Right lobe of liver (tissue), 6 donors: Measurements from ENCODE around the gene PNPT1. TPM values are rescaled to one million over a fixed set of nuclear protein-coding genes. Genes with fewer than 3 reads are reported as not detected.
"Not testable (repeated sequence)": the region's sequence is repeated elsewhere in the genome, so short reads cannot be mapped to it uniquely, and the experiment has no call there.

ENCODE experiments used
- ATAC-seq, 4 donors: fragments of 200-7000 bp; cut with Tn5 transposase; one replicate each; pipeline ENCODE4 v1.9.1; 2020; ENCODE audit warnings: mild to moderate bottlenecking in 4 of 4, moderate library complexity in 4 of 4
- DNase-seq, 3 donors: peaks; one replicate each; pipeline ENCODE4 v3.0.0-alpha.2; 2020
- H3K27ac ChIP-seq, 3 donors: fragments of 200-600 bp; one replicate each; pipeline ENCODE4 v1.8.0; 2022
- H3K27me3 ChIP-seq, 2 donors: fragments of 200-600 bp; one replicate each; pipeline ENCODE4 v1.8.0; 2022
- H3K36me3 ChIP-seq, 4 donors: fragments of 200-600 bp; sonication (generic) in 1 of 4; one replicate each; pipeline versions ENCODE4 v1.5.1 to v1.8.0; 2017 to 2022; ENCODE audit warnings: control low read depth in 1 of 4
- H3K4me1 ChIP-seq, 4 donors: fragments of 200-600 bp; sonication (generic) in 1 of 4; one replicate each; pipeline versions ENCODE4 v1.5.1 to v1.8.0; 2017 to 2022; ENCODE audit warnings: control low read depth in 1 of 4
- H3K4me3 ChIP-seq, 3 donors: fragments of 200-600 bp; one replicate each; pipeline ENCODE4 v1.8.0; 2022
- H3K9me3 ChIP-seq, 4 donors: fragments of 200-600 bp; sonication (generic) in 1 of 4; one replicate each; pipeline versions ENCODE4 v1.5.1 to v1.8.0; 2017 to 2022; ENCODE audit warnings: control low read depth in 1 of 4
- CTCF ChIP-seq, 4 donors: fragments of 200-600 bp in 3 of 4; fragments of 450-650 bp in 1 of 4; IDR thresholded peaks; one replicate each; pipeline versions ENCODE4 v1.5.1 to v1.8.0; 2016 to 2022; ENCODE audit warnings: antibody characterized with exemption in 4 of 4, mild to moderate bottlenecking in 2 of 4
- POLR2A ChIP-seq: fragments of 450-650 bp; IDR thresholded peaks from one replicate; pipeline ENCODE4 v1.6.1; 2017; ENCODE audit warnings: antibody characterized with exemption, mild to moderate bottlenecking
- WGBS: methylation state at CpG from one replicate; pipeline ENCODE4 v1.1.6; 2018; ENCODE audit warnings: low coverage, low lambda C conversion rate; ENCODE audit not compliant: insufficient coverage; ENCODE audit errors: missing lambda C conversion rate; 5-methylcytosine and 5-hydroxymethylcytosine counted together
- intact Hi-C, 2 donors: fragments of 100-400 bp; cut with DNase I; formaldehyde crosslinking; loops; one replicate each; pipeline versions ENCODE4 v1.11.2 to v1.14.1; 2022
- long read RNA-seq: library from polyadenylated mRNA; unstranded; transcript quantifications from one replicate; pipeline ENCODE4 v2.0.0, GENCODE V29; 2019
- total RNA-seq, 6 experiments: library from RNA; depleted of rRNA in 2 of 6; stranded (reverse); fragments of >200 nt in 2 of 6; fragmentation: NEBNext Ultra II Directional in 3 of 6; extraction: Animal tissue kit (Norgen Biotek cat#: 25700) in 3 of 6; gene quantifications; one replicate each; pipeline versions ENCODE4 v1.1.0 to v1.2.4, GENCODE V29; 2016 to 2023
- donor health status: DM: no; HTN: yes; CAD: no.
- donor health status: DM: no; HTN: no; CAD: no.
- donor health status: DM: no; HTN: no; CAD: no.
- donor health status: DM: no; HTN: yes; CAD: no.
- donor health status: DM: no; HTN: yes; CAD: no.

The PNPT1 gene
- 10 to 100 TPM; 11.0 to 14.4 (median 13.0) TPM for total RNA-seq
- long read RNA-seq, full-length matches to known transcripts: 2 of 3 reads
- long read RNA-seq, partial matches to known transcripts: 1 of 3 reads
- long read RNA-seq, other reads (novel, unspliced or antisense): 0 of 3 reads

- TF ChIP-seq CTCF (IDR thresholded peaks at IDR 0.05) (no peak), POLR2A (peak; percentile 52)
- peak; percentile 93 to 96 (median 96) for DNase-seq
These were observed at the start of gene PNPT1 for GRCh38 chr2:55693181-55694125. Gene PNPT1, minus strand, starts transcription at chr2:55693844. Its CDS starts 21 bp downstream, at chr2:55693823.

GRCh38 chr2:55742996-55743395 is 49.4 kb upstream of the PNPT1 start:
- whole genome bisulfite sequencing: 61% methylated on average over 3 of the region's 3 CpGs
- no peak for ATAC-seq
- no peak for TF ChIP-seq CTCF (IDR thresholded peaks at IDR 0.05)
- no peak for TF ChIP-seq POLR2A

More at GRCh38 chr2:55693181-55694125, at the start of gene PNPT1:
- peaks cover 0 to 7% (median 0%) of the 10 kb centered on the region in 4 donors for H3K4me1 ChIP-seq
- H3K27ac ChIP-seq: peak within 1 kb of the TSS in 1 of 3 donors; percentile 11
- intact Hi-C loops: no loop called here
- no peaks in the 10 kb centered on the region for H3K27me3 ChIP-seq
- H3K4me3 ChIP-seq: peak within 1 kb of the TSS; percentile 64 to 96 (median 90)
- no peaks in the 10 kb centered on the region for H3K36me3 ChIP-seq
- peak; percentile 100 for ATAC-seq
- under 1% methylated on average over 46 of the region's 56 CpGs for WGBS
- no peaks in the 10 kb centered on the region for H3K9me3 ChIP-seq

GRCh38 chr2:55736019-55736536 is 42.4 kb upstream of the PNPT1 start:
- 93% methylated on average over 4 of the region's 5 CpGs for WGBS
- H3K36me3 ChIP-seq, H3K27me3 ChIP-seq, H3K27ac ChIP-seq, H3K9me3 ChIP-seq, ATAC-seq, intact Hi-C loops, DNase-seq, H3K4me1 ChIP-seq, H3K4me3 ChIP-seq: not testable (repeated sequence)

More at GRCh38 chr2:55742996-55743395, 49.4 kb upstream of the PNPT1 start:
- Histone ChIP-seq H3K4me3 (no peak overlapping the region), H3K27ac (no peak overlapping the region), H3K4me1 (no peaks in the 10 kb centered on the region), H3K9me3 (no peaks in the 10 kb centered on the region), H3K27me3 (no peaks in the 10 kb centered on the region), H3K36me3 (no peaks in the 10 kb centered on the region)
- intact Hi-C loops: no loop called here
- no peak for DNase-seq

GRCh38 chr2:55734726-55735125 is 41.1 kb upstream of the PNPT1 start:
- DNase-seq (no peak), ATAC-seq (no peak)
- intact Hi-C loops: no loop called here
- Histone ChIP-seq H3K9me3 (no peaks in the 10 kb centered on the region), H3K4me3 (no peak overlapping the region), H3K27me3 (no peaks in the 10 kb centered on the region), H3K36me3 (no peaks in the 10 kb centered on the region), H3K27ac (no peak overlapping the region), H3K4me1 (no peaks in the 10 kb centered on the region)
- 55% methylated on average over 1 of the region's 1 CpG for WGBS
- TF ChIP-seq POLR2A (no peak), CTCF (IDR thresholded peaks at IDR 0.05) (no peak)

- no peak overlapping the region for H3K27ac ChIP-seq
- TF ChIP-seq POLR2A: no peak
- TF ChIP-seq CTCF (IDR thresholded peaks at IDR 0.05): no peak
- no peaks in the 10 kb centered on the region for H3K36me3 ChIP-seq
- no peak for DNase-seq
- H3K4me1 ChIP-seq: no peaks in the 10 kb centered on the region
- no peak for ATAC-seq
- no peaks in the 10 kb centered on the region for H3K27me3 ChIP-seq
- WGBS: 9% methylated on average over 1 of the region's 1 CpG
- no peaks in the 10 kb centered on the region for H3K9me3 ChIP-seq
- no peak overlapping the region for H3K4me3 ChIP-seq
- intact Hi-C loops: no loop called here
These were observed 39.7 kb upstream of the PNPT1 start for GRCh38 chr2:55733335-55733734.
